OCI-M1 (cell line): ENCODE measurements around the gene ACTMAP.
"Not testable (repeated sequence)": the region's sequence is repeated elsewhere in the genome, so short reads cannot be mapped to it uniquely, and the experiment has no call there.

Experiments
- DNase-seq: peaks from one replicate; lab custom pipeline; 2025; lab: John Stamatoyannopoulos, UW

Gene ACTMAP

DNA sequence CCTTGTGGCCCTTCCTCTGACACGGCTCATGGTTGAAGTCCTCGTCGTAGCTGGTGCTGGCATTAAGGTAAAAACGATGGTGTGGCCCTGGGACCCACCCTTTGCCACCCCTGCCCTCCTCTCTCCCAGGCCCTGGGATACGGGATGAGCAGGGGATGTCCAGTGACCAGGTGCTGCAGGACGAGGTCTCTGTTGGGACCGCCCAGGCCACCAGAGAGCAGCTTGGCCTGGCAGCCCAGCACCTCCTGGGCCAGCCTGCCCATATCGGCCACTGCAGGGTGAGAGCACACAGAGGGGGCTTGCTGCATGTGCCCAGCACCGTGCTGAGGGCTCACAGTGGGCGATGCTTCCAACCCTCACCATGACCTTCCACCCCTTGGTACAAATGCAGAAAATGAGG lies 6.4 kb downstream of the ACTMAP start:
- DNase-seq: no peak

DNA sequence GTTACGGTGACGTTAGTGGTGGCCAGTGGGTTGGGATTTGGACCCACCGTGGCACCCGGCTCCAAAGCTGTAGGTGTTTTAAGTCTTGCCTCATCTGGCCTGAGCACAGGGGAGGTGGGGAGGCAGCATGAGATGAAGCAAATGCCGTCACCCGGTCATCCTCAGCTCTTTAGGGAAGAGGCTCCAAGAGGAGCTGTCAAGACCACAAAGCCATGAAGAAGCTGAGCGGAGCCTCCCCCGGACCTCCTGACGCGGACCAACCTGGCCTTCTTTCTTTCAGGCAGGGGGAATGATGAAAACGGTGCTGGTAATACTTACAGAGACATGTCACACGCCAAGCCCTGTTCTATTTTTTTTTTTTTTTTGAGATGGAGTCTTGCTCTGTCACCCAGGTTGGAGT lies 7.4 kb downstream of the ACTMAP start:
- DNase-seq: no peak

DNA sequence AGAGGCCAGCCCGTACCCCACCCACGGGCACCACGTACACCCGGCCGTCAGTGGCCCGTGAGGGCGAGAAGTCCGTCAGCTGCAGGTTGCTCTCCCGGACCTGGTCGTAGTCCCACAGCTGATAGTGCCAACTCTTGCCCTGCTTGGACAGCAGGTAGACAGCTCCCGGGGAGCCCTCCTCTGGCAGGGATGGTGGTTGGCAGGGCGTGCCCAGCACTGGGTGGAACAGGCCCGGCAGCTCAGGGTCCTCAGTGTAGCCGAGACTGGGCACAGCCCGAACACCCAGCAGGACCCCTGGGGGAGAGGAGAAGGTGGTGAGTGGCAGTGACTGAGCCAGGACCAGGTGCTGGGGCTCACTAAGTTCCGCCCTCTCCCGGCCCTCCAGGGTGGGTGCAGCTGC lies 7.8 kb downstream of the ACTMAP start:
- no peak for DNase-seq

DNA sequence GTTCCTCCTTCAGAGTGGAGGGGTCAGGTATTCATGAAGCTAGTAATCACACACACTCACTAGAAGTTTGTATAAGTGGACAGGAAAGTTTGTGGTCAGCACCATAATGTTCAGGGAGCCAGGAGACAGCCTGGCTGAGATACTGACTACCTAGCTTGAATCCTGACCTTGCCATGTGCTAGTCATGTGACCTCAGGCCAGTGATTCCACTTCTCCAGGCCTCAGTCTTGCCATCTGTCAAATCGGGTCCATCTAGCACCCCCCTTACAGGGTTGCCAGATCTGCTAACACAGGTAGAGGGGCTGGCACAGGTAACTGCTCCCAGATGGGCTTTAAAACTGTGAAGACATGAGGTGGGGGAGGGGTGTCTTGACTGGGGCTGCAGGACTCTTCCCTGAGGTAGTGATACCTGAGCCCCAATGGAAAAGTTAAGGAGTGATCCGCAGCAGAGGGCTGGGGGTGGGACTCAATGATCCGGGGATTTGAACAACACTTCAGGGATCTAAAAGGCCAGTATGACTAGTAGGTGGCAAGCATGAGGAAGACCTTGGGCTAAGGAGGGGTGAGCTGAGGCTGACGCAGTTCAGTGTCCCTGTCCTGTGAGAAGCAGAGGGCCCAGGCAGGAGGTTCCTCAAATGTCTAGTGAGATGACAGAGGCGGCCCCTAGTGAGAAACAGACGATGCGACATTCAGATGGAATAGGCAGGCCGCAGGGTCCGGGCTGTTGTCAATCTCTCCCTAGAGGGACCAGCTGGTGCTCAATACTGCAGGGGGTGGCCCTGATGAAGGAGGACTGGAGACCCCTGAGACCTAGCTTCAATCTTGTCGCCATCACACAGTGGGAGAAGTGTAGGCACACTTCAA lies 8.5 kb downstream of the ACTMAP start:
- peak; percentile 7 for DNase-seq

DNA sequence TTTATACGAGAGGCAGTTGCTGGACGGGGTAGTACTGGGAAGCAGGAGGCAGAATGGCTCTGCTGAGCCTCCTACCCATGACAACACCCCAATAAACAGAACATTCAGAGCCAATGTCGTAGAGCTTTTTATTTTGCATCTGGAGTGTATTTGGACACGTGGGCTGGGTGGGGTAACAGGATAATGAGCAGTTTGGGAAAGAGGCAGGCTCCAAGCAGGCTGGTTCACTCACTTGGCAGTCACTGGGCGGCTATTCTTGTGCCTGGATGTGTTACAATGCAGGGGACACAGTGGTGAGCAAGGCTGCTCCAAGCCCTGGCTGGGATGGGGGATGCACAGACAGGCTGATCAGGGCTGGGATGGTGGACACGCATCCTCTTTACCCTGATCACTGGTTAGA lies 9.5 kb downstream of the ACTMAP start:
- DNase-seq: no peak

DNA sequence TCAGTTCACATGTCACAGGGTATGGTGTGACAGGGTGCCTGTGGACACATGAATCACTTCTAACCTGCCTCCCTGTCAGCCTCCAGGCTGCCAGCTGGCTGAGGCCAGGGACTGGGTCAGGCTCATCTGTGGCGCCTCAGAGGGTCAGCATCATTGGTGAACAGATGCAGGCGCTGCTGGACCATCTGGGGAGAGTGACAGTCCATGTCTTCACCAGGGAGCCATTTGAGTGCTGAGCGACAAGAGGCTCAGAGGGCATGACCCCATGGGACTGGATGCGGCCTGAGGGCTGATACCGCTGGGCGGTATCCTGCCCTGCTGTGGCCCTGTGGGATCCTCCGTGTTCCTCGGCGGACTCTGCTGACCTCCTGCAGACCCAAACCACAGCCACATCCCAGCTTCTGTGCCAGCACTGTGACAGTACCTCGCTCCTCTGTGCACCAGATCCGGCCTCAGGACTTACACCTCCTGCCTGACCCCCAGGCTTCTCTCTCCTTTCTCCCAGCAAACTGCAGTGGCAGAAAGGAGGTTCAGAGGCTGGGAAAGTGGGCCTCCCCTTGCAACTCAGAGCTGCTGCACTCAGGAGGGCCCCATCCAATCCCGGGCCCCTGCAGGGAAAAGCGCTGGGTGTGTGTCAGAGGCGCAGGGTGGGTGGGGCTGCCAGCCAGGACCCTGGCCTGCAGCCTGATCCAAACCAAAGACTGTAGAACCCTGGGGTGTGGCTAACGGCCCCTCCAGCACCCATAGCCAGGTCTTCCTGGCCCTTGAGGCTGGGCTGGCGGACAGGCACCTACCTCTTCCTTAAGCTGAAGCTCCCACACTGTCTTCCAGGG lies 10.2 kb downstream of the ACTMAP start:
- DNase-seq: no peak

DNA sequence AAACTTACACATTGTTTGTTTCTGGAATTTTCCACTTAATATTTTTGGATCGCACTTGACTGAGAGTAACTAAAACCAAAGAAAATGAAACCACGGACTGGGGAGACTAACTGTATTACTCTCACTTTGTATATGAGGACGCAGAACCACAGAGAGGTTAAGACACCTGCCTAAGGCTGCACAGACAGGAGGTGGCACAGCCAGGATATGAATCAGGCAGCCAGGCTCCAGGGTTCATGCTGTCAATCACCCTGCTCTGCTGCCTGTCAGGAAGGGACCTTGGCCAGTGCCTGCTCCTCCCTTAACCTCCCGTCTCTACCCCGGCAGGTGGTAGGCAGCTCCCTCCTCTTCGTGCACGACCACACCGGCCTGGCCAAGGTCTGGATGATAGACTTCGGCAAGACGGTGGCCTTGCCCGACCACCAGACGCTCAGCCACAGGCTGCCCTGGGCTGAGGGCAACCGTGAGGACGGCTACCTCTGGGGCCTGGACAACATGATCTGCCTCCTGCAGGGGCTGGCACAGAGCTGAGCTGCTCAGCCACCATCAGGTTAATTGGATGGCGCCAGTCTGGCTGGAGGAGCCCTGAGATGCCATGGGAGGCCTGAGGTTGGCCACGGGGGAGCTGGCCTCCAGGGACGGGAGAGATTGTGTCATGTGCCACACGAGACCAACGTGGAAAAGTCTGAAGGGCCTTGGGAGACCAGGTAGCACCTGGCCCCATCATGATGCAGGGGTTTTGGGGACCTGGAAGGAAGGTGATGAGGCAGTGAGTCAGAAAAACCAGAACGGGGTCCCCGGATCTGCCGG lies 11.0 kb downstream of the ACTMAP start:
- no peak for DNase-seq

DNA sequence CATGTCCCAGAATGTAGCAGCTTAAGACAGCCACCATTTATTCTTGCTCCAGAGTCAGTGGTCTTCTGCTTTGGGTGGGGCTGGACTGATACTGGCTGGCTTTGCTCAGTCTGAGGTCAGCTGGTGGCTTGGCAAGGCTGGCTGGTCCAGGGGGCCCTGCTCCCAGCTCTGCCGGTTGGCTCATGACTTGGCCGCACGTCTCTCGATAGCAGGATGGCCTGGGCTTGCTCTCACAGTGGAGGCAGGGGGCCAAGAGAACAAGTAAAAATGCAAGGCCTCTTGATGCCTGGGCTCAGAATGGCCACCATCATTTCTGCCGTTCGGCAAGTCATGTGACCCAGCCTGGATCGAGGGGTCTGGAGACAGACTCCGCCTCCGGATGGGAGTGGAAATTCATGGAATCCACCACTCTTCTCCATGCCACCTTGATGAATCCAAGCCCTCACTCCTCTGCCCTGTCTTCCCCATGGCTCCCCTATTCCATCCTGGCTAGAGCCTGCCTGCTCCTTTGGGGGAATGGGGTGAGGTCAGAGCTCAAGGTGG lies 13.1 kb downstream of the ACTMAP start:
- DNase-seq: no peak

DNA sequence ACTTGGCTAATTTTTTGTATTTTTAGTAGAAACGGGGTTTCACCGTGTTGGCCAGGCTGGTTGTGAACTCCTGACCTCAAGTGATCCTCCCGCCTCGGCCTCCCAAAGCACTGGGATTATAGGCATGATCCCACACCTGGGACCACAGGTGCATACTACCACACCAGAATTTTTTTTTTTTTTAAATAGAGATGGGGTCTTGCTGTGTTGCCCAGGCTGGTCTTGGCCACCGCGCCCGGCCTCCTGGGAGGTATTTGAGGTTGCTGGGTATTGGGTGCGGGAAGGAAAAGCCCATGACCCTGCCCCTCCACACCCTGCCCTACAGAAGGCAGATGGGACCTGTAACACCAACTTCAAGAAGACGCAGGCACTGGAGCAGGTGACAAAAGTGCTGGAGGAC lies 13.6 kb downstream of the ACTMAP start:
- no peak for DNase-seq

DNA sequence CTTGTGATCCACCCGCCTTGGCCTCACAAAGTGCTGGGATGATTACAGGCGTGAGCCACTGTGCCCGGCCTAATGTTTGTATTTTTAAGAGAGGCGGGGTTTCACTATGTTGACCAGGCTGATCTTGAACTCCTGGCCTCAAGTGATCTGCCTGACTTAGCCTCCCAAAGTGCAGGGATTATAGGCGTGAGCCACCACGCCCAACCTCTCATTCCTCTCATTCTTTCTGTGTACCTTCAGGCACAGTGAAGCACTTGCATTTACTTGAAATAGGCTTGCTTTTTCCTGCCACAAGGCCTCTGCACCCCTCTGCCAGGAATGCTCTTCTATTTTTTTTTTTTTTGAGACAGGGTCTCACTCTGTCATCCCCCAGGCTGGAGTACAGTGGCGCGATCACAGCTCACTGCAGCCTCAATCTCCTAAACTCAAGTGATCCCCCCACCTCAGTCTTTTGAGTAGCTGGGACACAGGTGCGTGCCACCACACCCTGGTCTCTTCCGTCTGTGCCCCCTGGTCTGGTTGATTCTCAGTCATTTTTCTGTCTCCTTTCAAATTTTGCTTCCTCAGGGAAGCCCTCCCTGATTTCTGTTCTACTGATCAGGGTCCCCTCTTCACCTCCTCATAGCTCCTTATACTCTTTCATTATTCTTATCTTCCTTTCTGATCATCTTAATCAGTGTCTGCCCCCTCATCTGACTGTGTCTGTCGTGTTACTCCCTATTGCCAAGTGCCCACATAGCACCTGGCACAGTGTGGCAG lies 15.1 kb downstream of the ACTMAP start:
- DNase-seq: no peak

DNA sequence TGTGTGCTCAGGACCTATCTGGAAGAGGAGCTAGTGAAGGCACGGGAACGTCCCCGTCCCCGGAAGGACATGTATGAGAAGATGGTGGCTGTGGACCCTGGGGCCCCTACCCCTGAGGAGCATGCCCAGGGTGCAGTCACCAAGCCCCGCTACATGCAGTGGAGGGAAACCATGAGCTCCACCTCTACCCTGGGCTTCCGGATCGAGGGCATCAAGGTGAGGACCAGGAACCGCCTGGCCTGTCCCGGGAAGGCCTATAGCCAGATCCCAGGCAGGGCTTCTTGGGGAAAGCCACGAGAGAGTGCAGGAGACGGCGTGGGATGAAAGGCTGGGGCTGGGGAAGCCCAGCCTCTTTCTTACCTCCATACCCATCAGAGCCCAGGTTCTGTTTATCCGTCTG lies 17.1 kb downstream of the ACTMAP start:
- no peak for DNase-seq

DNA sequence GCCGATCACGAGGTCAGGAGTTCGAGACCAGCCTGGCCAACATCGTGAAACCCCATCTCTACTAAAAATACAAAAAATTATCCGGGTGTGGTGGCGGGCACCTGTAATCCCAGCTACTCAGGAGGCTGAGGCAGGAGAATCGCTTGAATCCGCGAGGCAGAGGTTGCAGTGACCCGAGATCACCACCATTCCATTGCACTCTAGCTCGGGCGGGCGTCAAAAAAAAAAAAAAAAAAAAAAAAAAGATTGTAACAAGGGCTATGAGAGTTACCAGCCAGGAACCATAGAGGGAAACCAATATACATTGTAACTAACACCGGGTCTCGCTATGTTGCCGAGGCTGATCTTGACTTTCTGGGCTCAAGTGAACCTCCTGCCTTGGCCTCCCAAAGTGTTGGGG lies 18.0 kb downstream of the ACTMAP start:
- not testable (repeated sequence) for DNase-seq

DNA sequence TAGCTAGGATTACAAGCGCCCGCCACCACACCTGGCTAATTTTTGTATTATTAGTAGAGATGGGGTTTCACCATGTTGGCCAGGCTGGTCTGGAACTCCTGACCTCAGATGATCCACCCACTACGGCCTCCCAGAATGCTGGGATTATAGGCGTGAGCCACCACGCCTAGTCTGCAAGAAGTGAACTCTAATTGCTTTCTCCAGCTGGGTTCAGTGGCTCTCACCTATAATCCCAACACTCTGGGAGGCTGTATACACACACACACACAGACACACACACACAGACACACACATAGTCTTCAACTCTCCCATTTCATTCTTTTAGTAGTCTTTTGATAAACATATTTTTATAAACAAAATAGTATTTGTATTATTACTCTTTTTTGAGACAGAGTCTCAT lies 20.2 kb downstream of the ACTMAP start:
- DNase-seq: not testable (repeated sequence)

DNA sequence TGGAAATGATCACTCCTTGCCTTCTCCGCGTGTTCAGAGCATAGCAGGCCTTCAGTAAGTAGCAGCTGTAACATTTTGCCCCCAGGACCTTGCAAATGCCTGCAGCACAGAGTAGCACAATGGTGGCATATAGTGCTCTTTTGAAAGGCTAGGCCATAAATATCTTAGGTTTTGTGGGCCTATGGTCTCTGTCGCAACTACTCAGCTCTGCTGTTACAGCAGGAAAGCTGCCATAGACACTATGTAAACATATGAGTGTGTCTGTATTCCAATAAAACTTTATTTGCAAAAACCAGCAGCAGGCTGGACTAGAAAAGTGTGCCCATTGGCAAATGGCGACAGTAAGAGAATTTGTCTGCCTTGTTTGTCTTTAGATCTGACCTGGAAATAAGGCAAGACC lies 24.0 kb downstream of the ACTMAP start:
- no peak for DNase-seq

DNA sequence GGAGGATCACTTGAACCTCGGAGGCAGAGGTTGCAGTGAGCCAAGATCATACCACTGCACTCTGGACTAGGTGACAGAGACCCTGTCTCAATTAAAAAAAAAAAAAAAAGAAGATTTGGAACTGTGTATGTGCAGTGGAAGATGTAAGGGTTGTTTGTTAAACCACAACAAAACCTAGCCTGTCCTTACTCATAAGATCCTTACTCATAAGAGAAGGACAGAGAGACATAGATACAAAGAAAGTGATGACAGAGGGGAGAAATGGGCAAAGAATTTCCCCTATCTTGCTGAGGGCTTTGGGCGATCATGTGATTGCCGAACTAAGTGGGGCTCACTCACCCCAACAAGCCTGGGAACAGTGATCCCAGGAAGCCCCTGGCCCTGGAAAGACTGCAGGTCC lies 25.4 kb downstream of the ACTMAP start:
- DNase-seq: no peak

DNA sequence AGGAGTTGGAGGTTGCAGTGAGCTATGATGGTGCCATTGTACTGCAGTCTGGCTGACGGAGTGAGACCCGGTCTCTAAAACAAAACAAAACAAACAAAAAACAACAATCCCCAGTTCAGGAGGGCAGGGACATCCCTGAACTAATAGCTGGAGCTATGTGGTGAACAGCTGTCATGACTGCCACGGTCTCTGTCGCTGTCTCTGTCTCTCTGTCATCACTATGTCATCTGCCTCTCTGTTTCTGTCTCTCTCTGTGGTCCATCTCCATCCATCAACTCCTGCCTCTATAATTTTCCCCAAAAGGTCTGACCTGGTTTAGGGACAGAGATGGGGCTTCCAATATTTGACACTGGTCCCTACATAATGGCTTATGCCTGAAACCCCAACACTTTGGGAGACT lies 26.0 kb downstream of the ACTMAP start:
- DNase-seq: no peak

DNA sequence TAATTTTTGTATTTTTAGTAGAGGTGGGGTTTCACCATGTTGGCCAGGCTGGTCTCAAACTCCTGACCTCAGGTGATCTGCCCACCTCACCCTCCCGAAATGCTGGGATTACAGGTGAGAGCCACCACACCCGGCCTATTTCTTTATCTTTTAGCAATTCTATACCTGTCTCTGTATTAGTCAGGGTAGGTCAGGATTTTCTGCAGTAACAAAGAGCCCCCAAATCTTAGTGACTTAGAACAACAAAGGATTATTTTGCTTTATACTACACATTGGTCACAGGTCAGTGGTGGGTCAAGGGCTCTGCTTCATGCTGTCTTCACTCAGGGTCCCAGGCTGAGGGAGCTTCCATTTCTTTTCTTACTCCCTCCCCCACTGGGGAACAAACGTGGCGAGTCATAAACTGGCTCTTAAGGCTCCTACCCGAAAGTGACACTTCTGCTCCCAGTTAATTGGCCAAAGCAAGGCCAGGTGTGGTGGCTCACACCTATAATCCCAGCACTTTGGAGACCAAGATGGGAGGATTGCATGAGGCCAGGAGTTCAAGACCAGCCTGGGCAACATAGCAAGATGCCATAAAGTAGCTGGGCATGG lies 26.5 kb downstream of the ACTMAP start:
- no peak for DNase-seq

DNA sequence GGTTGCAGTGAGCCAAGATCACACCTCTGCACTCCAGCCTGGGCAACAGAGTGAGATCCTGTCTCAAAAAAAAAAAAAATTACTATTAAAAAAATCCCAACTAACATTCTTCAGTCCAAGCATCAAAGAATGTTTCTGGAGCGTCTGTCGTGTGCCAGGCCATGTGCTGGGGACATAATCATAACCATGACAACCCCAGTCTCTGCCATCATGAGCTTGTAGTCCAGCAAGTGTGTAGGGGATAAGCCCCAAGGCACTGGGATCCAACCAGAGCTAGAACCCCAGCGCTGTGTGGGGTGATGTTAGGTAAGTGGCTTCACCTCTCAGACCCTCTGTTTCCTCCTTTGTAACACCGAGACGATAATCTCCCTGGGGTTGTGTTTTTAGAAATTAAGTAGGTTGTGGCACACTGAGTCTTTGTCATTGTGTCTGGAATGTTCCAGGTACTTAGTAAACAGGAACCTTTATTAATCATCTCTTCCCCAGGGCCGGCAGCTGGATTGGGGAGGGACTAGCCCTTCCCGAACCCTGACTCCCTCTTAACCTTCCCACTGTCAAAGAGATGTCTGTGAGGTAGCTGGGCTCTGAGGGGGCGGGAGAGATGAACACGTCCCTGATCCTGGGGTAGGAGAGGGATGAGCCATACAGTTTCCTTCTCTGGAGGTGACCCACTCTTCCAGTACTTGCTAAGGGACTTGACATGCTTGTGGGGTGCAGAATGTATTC lies 28.2 kb downstream of the ACTMAP start:
- no peak for DNase-seq

DNA sequence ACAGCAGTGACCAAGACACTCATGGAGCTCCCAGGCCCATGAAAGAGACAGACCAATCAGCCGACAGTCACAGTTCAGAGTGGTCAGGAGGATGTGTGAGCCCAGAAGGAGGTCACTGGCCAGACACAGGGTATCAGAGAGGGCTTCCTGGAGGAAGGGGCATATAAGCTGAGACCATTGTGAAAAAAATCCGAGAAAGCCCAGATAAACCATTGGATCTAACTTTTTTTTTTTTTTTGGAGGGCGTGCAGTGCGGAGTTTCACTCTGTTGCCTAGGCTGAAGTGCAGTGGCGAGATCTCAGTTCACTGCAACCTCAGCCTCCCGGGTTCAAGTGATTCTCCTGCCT lies 29.2 kb downstream of the ACTMAP start:
- DNase-seq: no peak

DNA sequence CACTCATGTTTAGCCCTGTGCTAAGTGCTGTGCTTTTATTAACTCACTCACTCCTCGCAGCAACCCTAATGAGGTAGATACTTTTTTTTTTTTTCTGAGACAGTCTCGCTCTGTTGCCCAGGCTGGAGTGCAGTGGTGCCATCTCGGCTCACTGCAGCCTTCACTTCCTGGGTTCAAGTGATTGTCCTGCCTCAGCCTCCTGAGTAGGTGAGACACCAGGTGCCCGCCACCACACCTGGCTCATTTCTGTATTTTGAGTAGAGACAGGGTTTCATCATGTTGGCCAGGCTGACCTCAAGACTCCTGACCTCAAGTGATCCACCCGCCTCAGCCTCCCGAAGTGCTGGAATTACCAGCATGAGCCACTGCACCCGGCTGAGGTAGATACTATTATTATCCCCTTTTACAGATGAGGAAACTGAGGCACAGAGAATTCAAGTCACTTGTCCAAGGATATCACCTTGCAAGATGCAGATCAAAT lies 30.8 kb downstream of the ACTMAP start:
- DNase-seq: no peak
